Measurements from ENCODE around the gene KNCN.

Gene KNCN

DNA sequence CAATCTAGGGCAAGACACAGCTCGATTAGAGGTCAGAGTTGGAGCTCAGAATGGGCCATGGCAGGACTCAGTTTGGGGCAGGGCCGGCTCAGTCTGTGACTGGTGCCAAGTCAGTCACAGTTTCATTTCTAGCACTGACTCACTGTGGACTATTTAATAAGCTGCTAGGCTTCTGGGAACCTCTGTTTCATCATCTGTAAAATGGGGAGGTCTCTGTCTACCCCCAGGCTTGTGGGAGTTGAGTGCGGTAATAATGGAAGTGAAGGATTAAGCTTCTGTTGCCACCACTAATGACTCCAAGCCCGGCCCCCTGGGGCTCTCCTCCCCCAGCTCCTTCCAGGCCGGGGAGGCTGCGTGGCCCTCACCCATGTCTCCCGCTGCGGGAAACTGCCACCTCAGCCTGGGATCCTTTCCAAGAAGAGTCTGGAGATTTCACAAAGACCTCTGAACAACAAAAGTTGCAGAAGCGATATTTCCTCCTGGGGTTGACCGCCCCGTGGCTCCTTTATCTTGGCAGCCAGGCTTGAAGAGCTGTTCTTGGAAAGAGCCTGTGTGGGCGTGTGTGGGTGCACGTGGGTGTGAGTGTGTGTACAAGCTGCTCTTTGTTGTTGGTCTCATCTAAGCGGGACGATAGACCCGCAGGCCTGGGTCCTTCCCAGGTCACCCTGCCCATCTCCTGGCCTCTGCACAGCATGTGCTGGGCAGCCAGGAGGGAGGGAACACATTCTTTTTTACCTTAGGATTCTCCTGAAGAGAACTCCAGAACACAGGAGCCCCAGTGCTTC is 29.1 kb downstream of the KNCN start:
- no peak for DNase-seq

DNA sequence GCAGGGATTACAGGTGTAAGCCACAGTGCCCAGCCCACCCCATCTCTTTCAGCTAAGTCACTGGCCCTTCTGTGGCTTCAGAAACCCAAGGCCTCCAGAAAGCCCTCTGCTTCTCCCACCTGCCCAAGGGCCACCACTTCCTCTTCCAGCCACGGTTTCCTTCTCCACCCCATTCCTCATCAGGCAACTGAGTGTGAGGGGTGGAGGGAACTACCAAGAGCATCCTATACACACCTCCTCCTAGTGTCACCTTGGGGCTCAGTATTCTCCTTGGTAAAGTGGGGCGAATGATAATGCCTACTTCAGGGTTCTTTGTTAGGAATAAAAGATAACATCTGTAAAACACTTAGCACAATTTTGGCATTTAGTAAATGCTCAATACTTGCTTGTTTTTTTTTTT is 30.0 kb downstream of the KNCN start:
- no peak for DNase-seq

DNA sequence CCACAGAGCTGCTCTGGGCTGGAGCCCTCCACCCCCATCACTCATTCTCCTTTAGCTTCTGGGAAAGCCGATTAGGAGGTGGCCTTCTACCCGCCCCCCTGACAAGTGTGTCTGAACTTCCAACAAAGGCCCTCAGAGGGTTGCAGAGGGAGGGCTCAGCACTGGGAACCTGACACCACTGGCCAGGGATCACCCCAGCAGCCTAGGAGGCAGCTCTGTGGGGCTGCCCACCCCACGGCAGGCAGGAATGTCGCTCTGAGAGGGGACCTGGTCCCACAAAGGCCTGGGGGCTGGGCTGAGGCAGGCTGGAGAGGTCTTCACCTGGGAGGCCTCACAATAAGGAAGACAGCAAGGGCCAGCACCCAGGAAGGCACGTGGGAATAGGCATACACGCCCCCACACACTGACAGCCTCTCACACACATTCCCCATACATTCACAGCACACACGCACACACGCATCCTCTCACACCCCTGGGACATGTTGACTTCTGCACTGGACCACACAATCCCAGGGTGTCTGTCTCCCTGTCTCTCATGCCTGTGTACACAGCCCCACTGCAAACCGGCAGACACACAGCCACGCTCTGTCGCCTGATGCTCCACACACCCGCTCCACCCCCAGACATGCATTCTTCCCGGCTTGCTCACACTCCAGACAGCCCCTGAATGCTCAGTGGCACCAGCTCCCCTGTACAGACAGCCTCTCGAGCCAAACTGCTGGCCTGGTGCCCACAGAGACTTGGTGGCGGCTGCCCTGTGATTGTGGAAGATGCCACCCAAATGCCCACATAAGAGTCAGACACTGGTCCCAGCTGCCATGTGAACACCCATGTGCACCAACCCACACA is 31.2 kb downstream of the KNCN start:
- no peak for DNase-seq

DNA sequence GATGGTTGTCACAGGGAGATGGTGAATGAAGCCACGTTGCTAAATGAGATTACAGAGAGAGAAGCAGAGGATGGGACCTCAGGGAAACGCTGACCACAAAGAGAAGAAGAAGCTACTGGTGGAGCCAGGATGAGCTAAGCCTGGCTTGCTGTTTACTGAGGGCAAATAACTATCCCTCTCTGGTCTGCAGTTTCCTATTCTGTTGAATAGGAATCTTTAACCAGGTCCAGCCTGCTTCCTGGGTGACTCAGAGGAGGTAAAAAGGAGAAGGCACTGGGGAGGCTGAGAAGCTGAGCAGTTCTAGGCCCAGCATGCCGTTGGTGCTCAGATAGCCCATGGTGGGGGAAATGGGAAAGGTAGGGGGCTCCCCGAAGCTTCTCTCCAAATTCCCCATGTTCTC is 32.2 kb downstream of the KNCN start:
- DNase-seq: no peak

DNA sequence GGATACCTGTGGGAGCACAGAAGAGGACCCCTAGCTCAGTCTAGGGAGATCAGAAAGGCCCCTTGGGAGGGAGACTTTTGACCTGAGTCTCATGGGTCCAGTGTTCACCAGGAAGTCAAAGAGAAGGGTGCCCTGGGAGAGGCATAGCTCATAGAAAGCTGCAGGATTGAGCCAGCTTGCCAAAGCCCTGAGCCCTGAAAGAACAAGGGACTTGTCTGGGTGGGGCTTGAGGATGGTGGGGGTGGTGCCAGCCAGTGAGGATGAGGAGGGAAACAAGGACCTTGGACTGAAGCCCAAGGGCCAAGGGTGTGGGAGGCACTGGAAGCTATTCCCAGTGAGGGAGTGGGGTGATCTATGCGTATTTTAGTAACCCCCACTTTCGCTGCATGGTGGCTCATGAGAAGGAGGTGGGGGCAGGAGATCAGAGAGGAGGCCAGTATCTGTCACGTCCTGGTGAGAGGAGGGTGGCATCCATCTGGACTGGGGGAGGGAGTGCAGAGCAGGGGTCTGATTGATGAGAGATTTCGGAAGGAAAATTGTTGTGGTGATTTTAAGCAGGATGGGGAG is 33.4 kb downstream of the KNCN start:
- DNase-seq: no peak

DNA sequence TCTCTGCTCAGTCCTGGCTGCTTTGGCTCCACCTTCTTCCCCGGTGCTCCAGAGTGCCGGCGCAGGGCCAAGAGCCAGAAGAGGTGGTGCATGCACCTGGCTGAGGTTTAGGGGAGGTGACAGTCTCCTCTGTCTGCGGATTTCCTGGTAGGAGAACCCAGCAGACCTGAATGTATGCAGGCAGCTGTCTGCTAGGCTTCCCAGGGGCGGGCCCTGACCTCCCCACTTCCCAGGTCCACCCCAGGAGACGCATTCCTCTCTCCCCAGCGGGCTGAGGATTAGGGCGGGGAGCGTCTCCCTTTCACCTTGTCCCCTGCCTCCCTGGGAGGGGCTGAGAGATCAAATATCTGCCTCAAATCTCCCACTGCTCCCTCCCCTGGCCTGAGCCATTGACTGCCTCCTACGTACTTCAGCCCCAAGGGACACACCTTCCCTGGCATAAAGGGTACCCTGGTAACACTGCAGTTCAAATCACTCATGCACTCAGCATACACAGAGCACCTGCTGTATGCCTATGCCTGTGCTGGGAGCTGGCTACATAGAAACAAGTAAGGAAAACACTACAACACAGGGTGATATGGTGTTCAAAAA is 34.3 kb downstream of the KNCN start:
- DNase-seq: no peak

DNA sequence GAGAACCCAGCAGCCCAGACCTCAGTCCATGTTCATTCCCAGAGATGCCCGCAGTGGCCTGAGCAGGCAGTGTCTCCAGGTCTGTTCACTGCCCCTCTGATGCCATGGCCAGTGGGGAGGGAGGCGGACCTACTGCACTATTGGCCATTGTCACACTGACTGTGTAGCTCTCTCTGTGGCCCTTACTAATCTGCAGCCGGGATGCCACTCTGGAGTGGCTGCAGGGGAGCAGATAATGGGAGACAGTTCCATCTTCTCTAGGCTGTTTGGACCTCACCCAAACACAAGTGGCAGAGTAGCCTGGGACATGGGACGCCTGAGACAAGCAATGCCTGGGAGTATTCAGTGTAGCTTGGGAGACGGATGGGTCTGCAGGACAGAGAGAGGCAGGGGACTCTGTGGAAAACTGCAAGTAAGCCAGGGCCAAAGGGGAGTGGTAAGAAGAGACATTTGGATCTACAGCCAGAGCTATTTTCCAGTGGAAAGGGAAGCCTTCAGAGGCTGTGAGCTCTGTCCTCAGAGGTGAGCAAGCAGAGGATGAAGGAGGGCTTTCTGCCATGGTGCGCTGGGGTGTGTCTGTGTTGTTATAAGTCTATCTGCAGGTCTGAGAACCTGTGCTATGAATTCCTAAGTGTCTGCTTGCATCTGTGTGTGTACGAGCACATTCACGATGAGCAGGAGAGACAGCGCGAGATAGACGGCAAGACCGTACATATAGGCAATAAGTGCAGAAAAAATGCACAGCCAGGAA is 35.1 kb downstream of the KNCN start:
- no peak for DNase-seq

DNA sequence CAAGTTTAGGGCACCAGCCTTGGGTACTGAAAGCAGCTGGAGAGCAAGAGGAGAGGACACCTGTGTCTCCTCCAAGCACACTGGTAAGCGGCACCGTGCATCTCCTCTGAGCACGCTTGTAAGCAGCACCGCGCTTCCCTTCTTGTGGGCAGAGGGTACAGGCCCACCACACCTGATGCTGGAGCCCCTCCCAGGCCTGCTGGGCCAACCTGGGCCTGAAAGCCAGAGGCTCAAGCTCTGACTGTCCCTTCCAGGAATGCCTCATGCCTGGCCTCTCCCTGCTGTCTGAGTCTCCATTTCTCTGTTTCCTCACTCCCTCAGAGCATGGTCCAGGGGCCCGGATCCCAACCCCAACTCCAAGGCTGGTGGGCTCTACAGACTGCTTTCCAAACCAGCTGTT is 35.9 kb downstream of the KNCN start:
- no peak for DNase-seq

DNA sequence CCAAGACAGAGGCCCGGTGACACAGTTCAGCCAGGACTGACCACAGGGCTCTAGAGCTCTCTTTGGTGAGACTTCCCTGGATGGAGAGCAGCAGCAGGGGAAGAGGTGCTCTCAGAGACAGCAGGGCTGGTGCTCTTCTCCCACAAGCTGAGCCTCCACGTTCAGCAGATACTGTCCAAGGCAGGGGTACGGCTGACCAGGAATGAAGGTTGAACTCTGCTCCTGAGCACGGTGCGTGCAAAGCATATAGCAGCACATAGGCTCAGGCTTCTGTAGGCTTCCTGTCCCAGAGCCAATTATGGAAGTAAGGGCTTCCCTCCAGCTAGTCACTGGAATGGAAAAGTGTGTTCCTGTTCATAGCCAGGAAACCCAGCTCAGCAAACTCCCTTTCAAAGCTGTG is 37.9 kb downstream of the KNCN start:
- no peak for DNase-seq

DNA sequence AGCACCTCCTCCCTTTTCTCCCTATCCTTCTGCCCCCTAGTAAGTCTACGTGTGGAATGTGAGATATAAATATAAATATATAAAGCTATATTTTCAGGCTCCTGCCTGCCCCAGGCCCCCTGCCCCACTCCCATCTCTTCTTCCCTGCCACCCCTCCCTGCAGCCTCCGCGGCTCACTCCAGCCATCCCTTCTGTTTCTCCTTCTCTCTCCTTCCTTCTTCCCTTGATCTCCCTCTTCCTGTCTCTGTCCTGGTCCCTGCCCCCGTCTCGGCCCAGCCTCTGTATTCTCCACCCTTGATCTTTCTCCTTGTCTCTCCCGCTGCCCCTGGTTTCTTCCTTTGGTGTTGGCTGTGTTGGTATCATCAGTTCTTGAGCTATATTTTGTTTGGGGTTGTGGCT is 38.7 kb downstream of the KNCN start:
- DNase-seq: no peak

DNA sequence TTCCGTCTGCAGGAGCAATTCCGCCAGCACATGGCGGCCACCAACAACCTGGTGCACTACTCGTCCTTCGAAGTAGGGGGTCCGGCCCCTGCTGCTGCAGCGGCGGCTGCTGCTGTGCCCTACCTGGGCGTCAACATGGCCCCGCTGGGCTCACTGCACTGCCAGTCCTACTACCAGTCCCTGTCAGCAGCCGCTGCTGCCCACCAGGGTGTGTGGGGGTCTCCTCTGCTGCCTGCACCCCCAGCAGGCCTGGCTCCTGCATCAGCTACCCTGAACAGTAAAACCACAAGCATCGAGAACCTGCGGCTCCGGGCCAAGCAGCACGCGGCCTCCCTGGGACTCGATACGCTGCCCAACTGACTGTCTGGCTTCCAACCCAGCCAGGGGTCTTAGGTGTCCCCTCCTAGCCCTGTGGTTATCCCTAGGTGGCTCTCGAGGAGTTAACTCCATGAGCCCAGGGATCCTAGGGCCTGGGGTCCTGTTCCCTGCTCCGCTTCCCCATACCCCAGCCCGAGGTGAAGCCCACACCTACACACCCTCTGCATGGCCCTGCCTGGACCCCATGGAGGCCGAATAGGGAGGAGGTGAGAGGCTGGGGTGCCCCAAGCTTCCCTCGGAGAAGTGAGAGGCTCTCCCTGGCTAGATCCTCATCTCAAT is 39.2 kb downstream of the KNCN start:
- DNase-seq: no peak

DNA sequence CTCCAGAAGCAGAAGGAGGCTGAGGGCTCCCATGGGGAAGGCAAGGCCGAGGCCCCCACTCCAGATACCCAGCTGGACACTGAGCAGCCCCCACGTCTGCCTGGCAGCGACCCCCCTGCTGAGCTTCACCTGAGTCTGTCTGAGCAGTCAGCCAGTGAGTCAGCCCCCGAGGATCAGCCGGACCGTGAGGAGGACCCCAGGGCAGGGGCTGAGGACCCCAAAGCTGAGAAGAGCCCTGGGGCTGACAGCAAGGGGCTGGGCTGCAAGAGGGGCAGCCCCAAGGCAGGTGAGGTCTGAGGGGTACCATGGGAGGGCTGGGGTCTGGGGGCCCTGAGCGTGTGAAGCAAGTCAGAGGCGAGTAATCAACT is 40.5 kb downstream of the KNCN start:
- DNase-seq: no peak

DNA sequence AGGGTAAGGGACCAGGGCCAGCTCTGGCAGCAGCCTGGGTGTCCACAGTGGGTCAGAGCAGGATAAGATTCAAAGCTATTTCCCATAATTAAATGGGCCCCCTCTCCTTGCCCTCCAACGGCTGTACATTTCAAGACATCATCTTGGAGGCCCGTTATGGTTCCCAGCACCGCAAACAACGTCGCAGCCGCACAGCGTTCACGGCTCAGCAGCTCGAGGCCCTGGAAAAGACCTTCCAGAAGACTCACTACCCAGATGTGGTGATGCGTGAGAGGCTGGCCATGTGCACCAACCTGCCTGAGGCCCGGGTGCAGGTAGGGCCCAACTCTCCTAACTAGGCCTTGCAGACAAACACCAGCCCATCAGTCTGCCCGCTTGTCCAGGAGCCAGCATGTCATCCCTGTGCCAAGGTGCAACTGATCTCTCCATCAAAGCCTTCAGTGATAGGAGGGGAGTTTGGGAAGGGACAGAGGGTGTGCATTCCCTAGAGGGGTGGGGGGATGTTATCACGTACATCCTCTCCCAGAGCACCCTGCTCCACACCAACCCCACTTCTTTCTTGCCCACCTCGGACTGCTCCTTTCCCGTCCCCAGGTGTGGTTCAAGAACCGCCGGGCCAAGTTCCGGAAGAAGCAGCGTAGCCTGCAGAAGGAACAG is 41.0 kb downstream of the KNCN start:
- no peak for DNase-seq

DNA sequence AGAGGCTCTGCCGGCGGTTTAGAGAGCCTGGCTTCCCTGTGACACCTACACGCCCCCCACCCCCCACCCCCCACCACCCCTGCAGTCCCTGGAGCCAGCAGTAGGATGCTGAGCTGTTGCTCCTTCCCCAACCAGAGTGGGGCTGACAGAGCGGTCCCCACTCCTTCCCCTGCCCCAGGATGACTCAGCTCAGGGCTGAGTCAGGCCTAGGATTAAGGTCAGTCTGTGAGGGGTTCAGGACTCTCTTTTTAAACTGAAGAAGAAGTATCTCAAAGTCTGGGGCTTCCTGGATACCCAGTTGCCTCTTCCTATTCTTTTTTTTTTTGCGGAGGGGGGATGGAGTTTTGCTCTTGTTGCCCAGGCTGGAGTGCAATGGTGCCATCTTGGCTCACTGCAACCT is 42.7 kb downstream of the KNCN start:
- DNase-seq: no peak

DNA sequence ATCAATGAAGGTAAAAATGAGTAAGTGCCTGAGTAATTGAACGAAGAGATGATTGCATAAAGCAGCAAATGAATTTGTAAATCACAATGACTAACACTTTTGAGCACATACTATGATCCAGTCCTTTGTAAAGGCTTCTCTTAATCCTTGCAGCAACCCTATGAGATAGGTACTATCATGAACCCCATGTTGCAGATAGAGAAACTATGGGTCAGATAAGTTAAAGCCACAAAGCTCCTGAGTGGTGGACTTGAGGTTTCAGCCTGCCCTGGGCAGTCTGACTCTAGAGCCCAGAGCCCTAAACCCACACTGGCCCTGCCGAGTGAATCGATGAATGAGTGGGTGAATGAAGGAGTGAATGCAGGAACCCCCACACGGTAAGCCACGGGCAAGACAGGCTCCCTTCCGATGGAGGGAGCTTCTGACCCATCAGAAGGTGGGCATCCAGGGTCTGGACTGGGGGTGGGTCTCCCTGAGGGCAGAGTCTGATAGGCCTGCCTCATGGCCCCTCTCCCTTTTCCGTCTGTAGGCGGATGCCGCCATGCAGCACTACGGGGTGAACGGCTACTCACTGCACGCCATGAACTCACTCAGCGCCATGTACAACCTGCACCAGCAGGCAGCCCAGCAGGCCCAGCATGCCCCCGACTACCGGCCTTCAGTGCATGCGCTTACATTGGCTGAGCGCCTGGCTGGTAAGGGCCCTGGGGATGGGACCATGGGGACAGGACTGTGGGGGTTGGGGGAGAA is 44.8 kb downstream of the KNCN start:
- DNase-seq: no peak

DNA sequence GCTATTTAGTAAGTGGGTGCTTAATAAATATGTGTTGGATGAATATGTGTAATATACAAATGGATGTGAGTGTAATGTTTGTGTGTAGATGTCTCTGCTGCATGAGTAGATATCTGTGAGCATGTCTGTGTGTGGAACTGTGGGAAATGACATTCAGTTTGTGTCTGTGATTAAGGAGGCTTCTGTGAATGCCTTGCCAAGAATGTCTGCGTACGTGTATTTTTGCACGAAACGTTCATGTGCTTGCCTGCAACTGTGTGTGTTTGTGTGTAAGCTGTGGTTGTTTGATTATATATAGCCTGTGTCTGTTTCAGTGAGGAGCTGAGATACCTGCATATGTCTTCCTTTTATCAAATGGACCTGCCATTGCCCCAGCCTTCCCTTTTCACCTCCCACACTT is 48.0 kb downstream of the KNCN start:
- DNase-seq: no peak

DNA sequence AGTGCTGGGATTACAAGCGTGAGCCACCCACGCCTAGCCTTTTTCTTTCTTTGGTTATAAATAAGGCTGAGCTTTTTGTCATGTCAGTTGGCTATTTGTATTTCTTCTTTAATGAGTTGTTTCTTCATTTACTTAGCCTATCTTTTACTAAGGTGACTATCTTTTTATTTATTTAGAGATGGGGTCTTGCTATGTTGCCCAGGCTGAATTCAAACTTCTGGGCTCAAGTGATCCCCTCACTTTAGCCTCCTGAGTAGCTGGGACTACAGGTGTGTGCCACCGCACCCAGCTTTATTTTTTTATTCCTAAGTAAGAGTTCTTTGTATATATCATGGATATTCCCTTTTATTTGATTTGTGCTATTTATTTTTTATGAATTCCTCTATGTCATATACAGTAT is 49.9 kb downstream of the KNCN start:
- no peak for DNase-seq

DNA sequence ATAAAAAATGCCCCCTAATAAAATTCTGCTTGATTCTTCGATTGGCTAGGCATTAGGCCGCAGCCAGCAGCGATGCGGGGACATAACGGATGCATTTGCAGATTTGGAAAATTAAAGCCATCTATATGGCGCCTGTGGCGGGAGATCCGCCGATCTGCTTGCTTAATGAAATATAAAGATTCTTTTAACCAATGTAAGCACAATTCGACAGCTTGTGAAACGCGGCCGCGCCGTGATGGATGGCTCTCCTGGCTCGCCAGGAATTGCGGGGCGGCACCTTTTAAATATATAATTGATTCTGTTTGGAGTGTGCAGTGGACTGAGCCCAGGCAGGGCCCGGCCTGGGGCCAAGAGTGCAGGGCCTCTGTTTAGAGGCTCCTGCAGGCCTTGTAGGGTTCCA is 53.8 kb downstream of the KNCN start:
- no peak for DNase-seq

DNA sequence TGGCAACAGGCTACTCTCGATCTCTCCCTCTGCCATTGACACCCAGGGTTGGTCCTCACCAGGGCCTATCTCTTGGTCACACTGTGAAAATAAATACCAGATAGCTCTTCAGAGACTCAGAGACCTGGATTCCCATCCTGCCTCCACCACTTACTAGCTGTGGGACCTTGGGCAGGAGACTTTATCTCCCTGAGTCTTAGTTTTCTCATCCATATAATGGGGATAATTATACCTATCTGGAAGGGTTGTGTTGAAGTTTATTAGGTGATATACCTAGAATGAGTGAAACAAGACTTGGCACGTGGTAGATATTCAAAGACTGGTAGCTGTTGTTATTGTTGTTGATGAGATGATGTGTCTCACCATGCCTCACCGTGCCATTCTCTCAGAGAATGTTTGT is 54.4 kb downstream of the KNCN start:
- DNase-seq: no peak

DNA sequence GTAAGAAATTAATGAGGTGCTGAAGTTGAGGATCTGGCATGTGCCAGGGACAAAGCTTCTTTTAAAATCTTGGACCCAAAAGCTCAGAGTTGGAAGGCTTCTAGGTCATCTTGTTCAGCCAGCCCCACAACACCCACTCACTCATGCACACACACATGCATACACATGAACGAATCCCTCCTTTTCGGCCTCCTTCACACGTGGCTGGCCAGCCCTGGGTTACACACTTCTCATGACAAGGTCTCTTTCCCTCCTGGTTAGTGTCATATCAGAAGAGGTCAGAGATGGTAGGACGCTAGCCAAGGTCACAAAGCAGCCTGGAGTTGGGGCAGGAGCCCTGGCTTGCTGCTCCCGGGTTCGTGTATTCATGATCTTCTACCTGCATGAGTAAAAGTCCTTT is 54.9 kb downstream of the KNCN start:
- no peak for DNase-seq

DNA sequence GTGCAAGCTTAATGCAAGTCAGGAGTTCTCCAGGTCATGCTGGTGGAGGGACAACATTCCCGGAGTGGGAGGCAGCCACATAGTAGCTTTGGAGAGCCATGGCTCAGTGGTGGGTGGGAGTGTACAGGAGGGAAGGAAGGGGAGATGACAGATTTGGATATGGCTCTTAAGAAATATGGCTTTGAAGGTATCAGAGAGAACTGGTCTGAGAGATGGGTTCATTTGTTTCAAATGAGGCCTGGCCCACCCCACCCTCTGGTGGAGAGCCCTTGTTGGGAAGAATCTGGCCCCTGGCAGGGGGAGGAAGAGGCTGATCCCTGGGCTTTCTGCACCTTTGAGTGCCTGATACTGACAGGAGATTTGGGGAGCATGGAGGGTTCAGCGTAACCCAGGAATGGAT is 55.7 kb downstream of the KNCN start:
- DNase-seq: no peak
